Endothelial cell (in vitro differentiated cells): ENCODE results near the gene MED13L. TPM values are rescaled to one million over a fixed set of nuclear protein-coding genes. Genes with fewer than 3 reads are reported as not detected.

Experiments used
- DNase-seq: peaks from one replicate; pipeline ENCODE4 v3.0.0; 2021; ENCODE audit warnings: low spot score
- H3K27ac Mint-ChIP-seq: one replicate; pipeline ENCODE4 v1.8.0; 2021; ENCODE audit warnings: mixed read lengths, inconsistent platforms; ENCODE audit not compliant: unreplicated experiment
- H3K27me3 Mint-ChIP-seq: one replicate; pipeline ENCODE4 v1.8.0; 2021; ENCODE audit warnings: mild to moderate bottlenecking, moderate library complexity, mixed read lengths, inconsistent platforms; ENCODE audit not compliant: unreplicated experiment
- H3K36me3 Mint-ChIP-seq: one replicate; pipeline ENCODE4 v1.8.0; 2021; ENCODE audit warnings: mild to moderate bottlenecking, low read depth, mixed read lengths, inconsistent platforms; ENCODE audit not compliant: unreplicated experiment
- H3K4me1 Mint-ChIP-seq: one replicate; pipeline ENCODE4 v1.8.0; 2021; ENCODE audit warnings: mild to moderate bottlenecking, mixed read lengths, inconsistent platforms; ENCODE audit not compliant: unreplicated experiment
- H3K4me3 Mint-ChIP-seq: one replicate; pipeline ENCODE4 v1.8.0; 2021; ENCODE audit warnings: mild to moderate bottlenecking, mixed read lengths, inconsistent platforms; ENCODE audit not compliant: unreplicated experiment
- H3K9me3 Mint-ChIP-seq: one replicate; pipeline ENCODE4 v1.8.0; 2021; ENCODE audit warnings: mixed read lengths, inconsistent platforms; ENCODE audit not compliant: unreplicated experiment
- CTCF ChIP-seq: fragments of 200-600 bp; sonication (generic); IDR thresholded peaks from one replicate; pipeline ENCODE4 v1.5.0; 2021; ENCODE audit warnings: antibody characterized with exemption; ENCODE audit not compliant: unreplicated experiment
- total RNA-seq: library from RNA; stranded (reverse); fragmentation: NEBNext Ultra II Directional; extraction: Animal tissue kit (Norgen Biotek cat#: 25700); gene quantifications from one replicate; pipeline ENCODE4 v1.2.1, GENCODE V29; 2021; ENCODE audit not compliant: unreplicated experiment

Gene MED13L
- total RNA-seq, 1 donor from 2014 or later = 97.0 TPM

GRCh38 chr12:116018282-116018681 is 259.2 kb downstream of the MED13L start:
- no peaks in the 10 kb centered on the region for H3K4me1 Mint-ChIP-seq
- no peak overlapping the region for H3K27ac Mint-ChIP-seq
- TF ChIP-seq CTCF = no peak
- no peaks in the 10 kb centered on the region for H3K9me3 Mint-ChIP-seq
- no peak for DNase-seq
- H3K4me3 Mint-ChIP-seq = no peak overlapping the region
- no peaks in the 10 kb centered on the region for H3K27me3 Mint-ChIP-seq
- no peaks in the 10 kb centered on the region for H3K36me3 Mint-ChIP-seq

GRCh38 chr12:116015525-116015924 is 262.0 kb downstream of the MED13L start:
- Mint-ChIP-seq H3K4me1 (no peaks in the 10 kb centered on the region), H3K36me3 (peaks cover 5% of the 10 kb centered on the region), H3K9me3 (no peaks in the 10 kb centered on the region), H3K27ac (no peak overlapping the region), H3K4me3 (no peak overlapping the region), H3K27me3 (no peaks in the 10 kb centered on the region)
- TF ChIP-seq CTCF = no peak
- no peak for DNase-seq

- Mint-ChIP-seq H3K27ac (no peak overlapping the region), H3K9me3 (no peaks in the 10 kb centered on the region), H3K4me1 (no peaks in the 10 kb centered on the region), H3K4me3 (no peak overlapping the region), H3K36me3 (peaks cover 11% of the 10 kb centered on the region), H3K27me3 (peaks cover 1% of the 10 kb centered on the region)
- no peak for DNase-seq
- no peak for TF ChIP-seq CTCF
These were observed 264.7 kb downstream of the MED13L start for GRCh38 chr12:116012757-116013156.

- DNase-seq = no peak
- peaks cover 1% of the 10 kb centered on the region for H3K27me3 Mint-ChIP-seq
- H3K4me3 Mint-ChIP-seq = no peak overlapping the region
- no peak for TF ChIP-seq CTCF
- H3K27ac Mint-ChIP-seq = no peak overlapping the region
- peaks cover 11% of the 10 kb centered on the region for H3K36me3 Mint-ChIP-seq
- H3K4me1 Mint-ChIP-seq = no peaks in the 10 kb centered on the region
- no peaks in the 10 kb centered on the region for H3K9me3 Mint-ChIP-seq
These were observed 266.3 kb downstream of the MED13L start for GRCh38 chr12:116011217-116011616.

- Mint-ChIP-seq H3K27ac (no peak overlapping the region), H3K27me3 (peaks cover 1% of the 10 kb centered on the region), H3K36me3 (peaks cover 15% of the 10 kb centered on the region), H3K9me3 (no peaks in the 10 kb centered on the region), H3K4me1 (no peaks in the 10 kb centered on the region), H3K4me3 (no peak overlapping the region)
- TF ChIP-seq CTCF = no peak
- DNase-seq = no peak
These were observed 267.0 kb downstream of the MED13L start for GRCh38 chr12:116010467-116010866.
